Measurements from ENCODE around the gene ZGPAT. TPM values are rescaled to one million over a fixed set of nuclear protein-coding genes. Genes with fewer than 3 reads are reported as not detected.

Gene ZGPAT
- total and polyA plus RNA-seq, 2 of the 8 experiments (the other 6 are each of a cell fraction or from before 2014, with no cell fraction given): 14.5 to 21.4 TPM

DNA sequence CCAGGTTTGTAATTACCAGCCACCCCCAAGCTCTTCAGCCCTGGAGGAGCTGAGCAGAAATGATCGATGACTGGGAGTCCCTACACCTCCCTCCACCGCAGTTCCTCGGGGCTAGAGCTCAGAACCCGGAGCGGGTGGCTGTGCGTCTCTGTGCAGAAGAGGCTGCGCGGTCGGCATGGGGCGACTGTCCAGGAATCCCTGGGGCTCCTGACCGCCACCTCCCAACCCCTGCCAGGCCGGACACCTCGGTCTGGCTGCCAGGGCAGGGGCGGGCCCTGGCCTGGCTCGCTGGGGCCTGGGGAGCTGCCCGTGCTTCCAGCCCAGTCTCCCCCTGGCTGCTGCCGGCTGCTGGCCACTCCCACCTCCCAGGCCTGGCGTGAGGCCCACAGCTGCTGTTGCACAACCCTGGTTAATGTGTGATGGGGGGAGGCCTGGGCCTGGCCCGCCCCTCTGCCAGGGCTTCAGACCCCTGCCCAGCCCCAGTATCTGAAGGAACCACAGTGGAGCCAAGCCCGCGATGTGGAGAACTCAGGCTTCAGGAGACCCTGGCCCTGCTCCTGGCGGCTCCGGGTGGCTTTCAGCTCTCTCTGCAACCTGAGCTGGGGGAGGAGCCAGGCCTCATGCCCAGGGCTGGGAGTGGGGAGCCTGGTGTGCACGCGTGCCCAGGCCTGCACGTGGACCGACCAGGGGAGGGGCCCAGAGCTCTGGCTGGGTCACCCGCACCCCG is 33.0 kb downstream of the ZGPAT start (continued):
- TF ChIP-seq CTCF (IDR thresholded peaks at IDR 0.05; ENCODE audit: control extremely low read depth in 1 of 3, insufficient read depth in 1 of 3, low read depth in 1 of 3, low read length in 3 of 3) (peak in 1 of 3 experiments; percentile 5; a peak in 1 of 4 replicates), GABPA (IDR thresholded peaks at IDR 0.05; ENCODE audit: borderline replicate concordance, insufficient read depth, low read length) (no peak), POLR2A (IDR thresholded peaks at IDR 0.05; ENCODE audit: control extremely low read depth in 1 of 2, low read depth in 2 of 2, low read length in 2 of 2) (peak in 1 of 2 experiments; percentile 28; a peak in 1 of 3 replicates), CEBPB (IDR thresholded peaks at IDR 0.05; ENCODE audit: low read depth, low read length) (peak; percentile 98)
- TF ChIP-seq, protein P1, sequence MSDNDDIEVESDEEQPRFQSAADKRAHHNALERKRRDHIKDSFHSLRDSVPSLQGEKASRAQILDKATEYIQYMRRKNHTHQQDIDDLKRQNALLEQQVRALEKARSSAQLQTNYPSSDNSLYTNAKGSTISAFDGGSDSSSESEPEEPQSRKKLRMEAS (IDR thresholded peaks at IDR 0.05): peak; percentile 34; the same call in 1 of the 2 replicates

Data from H1 (cell line).